ENCODE data around the gene NMS.

DNA sequence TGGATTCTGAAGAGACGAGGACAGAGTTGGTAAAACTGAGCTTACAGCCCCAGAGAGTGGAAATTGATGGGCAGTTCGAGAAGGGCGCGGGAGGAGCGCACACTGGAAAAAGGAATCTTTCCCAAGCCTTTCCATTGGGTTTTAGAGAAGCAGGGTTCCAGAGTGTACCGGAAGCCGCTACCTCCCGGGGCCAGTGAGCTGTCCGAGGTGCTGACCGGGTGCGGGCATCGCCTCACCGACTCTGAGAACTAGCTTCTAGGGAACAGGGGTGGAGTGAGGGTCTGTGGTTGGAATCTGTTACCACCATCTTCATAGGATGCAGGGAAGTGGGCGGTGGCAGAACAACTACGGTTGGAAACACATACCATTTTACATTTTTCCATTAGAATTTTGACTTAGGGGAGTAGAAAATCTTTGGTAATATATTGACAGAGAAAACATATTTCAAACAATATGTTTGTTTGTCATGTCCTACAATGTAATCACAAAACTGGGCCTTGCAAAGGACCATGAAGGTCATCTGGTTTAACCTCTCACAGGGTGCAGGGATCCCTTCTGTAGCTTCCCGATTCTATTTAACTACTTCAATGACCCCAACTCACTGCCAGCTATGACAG, 724 bp downstream of the NMS start:
- TF ChIP-seq, protein P1, sequence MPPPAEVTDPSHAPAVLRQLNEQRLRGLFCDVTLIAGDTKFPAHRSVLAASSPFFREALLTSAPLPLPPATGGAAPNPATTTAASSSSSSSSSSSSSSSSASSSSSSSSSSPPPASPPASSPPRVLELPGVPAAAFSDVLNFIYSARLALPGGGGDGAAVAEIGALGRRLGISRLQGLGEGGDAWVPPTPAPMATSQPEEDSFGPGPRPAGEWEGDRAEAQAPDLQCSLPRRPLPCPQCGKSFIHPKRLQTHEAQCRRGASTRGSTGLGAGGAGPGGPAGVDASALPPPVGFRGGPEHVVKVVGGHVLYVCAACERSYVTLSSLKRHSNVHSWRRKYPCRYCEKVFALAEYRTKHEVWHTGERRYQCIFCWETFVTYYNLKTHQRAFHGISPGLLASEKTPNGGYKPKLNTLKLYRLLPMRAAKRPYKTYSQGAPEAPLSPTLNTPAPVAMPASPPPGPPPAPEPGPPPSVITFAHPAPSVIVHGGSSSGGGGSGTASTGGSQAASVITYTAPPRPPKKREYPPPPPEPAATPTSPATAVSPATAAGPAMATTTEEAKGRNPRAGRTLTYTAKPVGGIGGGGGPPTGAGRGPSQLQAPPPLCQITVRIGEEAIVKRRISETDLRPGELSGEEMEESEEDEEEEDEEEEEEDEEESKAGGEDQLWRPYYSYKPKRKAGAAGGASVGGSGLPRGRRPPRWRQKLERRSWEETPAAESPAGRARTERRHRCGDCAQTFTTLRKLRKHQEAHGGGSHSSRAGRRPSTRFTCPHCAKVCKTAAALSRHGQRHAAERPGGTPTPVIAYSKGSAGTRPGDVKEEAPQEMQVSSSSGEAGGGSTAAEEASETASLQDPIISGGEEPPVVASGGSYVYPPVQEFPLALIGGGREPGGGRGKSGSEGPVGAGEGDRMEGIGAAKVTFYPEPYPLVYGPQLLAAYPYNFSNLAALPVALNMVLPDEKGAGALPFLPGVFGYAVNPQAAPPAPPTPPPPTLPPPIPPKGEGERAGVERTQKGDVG (CRISPR knock-in tag; IDR thresholded peaks at IDR 0.05; ENCODE audit: borderline replicate concordance), result no peak
- TF ChIP-seq, protein P2, sequence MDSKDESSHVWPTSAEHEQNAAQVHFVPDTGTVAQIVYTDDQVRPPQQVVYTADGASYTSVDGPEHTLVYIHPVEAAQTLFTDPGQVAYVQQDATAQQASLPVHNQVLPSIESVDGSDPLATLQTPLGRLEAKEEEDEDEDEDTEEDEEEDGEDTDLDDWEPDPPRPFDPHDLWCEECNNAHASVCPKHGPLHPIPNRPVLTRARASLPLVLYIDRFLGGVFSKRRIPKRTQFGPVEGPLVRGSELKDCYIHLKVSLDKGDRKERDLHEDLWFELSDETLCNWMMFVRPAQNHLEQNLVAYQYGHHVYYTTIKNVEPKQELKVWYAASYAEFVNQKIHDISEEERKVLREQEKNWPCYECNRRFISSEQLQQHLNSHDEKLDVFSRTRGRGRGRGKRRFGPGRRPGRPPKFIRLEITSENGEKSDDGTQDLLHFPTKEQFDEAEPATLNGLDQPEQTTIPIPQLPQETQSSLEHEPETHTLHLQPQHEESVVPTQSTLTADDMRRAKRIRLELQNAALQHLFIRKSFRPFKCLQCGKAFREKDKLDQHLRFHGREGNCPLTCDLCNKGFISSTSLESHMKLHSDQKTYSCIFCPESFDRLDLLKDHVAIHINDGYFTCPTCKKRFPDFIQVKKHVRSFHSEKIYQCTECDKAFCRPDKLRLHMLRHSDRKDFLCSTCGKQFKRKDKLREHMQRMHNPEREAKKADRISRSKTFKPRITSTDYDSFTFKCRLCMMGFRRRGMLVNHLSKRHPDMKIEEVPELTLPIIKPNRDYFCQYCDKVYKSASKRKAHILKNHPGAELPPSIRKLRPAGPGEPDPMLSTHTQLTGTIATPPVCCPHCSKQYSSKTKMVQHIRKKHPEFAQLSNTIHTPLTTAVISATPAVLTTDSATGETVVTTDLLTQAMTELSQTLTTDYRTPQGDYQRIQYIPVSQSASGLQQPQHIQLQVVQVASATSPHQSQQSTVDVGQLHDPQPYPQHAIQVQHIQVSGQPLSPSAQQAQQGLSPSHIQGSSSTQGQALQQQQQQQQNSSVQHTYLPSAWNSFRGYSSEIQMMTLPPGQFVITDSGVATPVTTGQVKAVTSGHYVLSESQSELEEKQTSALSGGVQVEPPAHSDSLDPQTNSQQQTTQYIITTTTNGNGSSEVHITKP (CRISPR knock-in tag; IDR thresholded peaks at IDR 0.05; ENCODE audit: low read depth), result no peak
- TF ChIP-seq ZNF761 (CRISPR knock-in tag; conservative IDR thresholded peaks at IDR 0.05) (no peak), RAD21 (CRISPR knock-in tag; IDR thresholded peaks at IDR 0.05) (no peak), TCF7L2 (IDR thresholded peaks at IDR 0.05; ENCODE audit: low read depth, low read length) (no peak), GZF1 (CRISPR knock-in tag; IDR thresholded peaks at IDR 0.05) (no peak)
- TF ChIP-seq, protein P3, sequence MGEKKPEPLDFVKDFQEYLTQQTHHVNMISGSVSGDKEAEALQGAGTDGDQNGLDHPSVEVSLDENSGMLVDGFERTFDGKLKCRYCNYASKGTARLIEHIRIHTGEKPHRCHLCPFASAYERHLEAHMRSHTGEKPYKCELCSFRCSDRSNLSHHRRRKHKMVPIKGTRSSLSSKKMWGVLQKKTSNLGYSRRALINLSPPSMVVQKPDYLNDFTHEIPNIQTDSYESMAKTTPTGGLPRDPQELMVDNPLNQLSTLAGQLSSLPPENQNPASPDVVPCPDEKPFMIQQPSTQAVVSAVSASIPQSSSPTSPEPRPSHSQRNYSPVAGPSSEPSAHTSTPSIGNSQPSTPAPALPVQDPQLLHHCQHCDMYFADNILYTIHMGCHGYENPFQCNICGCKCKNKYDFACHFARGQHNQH (CRISPR knock-in tag; IDR thresholded peaks at IDR 0.05), result peak; percentile 49; the same call in 1 of the 2 replicates
- TF ChIP-seq, protein P4, sequence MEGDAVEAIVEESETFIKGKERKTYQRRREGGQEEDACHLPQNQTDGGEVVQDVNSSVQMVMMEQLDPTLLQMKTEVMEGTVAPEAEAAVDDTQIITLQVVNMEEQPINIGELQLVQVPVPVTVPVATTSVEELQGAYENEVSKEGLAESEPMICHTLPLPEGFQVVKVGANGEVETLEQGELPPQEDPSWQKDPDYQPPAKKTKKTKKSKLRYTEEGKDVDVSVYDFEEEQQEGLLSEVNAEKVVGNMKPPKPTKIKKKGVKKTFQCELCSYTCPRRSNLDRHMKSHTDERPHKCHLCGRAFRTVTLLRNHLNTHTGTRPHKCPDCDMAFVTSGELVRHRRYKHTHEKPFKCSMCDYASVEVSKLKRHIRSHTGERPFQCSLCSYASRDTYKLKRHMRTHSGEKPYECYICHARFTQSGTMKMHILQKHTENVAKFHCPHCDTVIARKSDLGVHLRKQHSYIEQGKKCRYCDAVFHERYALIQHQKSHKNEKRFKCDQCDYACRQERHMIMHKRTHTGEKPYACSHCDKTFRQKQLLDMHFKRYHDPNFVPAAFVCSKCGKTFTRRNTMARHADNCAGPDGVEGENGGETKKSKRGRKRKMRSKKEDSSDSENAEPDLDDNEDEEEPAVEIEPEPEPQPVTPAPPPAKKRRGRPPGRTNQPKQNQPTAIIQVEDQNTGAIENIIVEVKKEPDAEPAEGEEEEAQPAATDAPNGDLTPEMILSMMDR (CRISPR knock-in tag; IDR thresholded peaks at IDR 0.05), result no peak
